ENCODE results near the gene HLA-DRB1.

- TF ChIP-seq CTCF (IDR thresholded peaks at IDR 0.05) = no peak
- no peak for TF ChIP-seq EP300 (IDR thresholded peaks at IDR 0.05)
- no peak for TF ChIP-seq POLR2AphosphoS5 (IDR thresholded peaks at IDR 0.05)
- no peak for TF ChIP-seq POLR2A (IDR thresholded peaks at IDR 0.05)
Measured at GRCh38 chr6:32597024-32597423, 7.4 kb upstream of the HLA-DRB1 start.
